Stimulated activated effector memory CD8-positive, alpha-beta T cell treated with anti-CD3 and anti-CD28 coated beads, Interleukin-12 subunit alpha, Interleukin-12 subunit beta, amount 100 ng/mL, for 72 hours (primary cell): ENCODE results near the gene SPSB2.
"Not testable (repeated sequence)": the region's sequence is repeated elsewhere in the genome, so short reads cannot be mapped to it uniquely, and the experiment has no call there.

ENCODE experiments used
- ATAC-seq: fragments of 150-1000 bp; cut with Tn5 transposase; 2 replicates; pipeline ENCODE4 v1.10.0; 2021
- DNase-seq, 2 donors: peaks; one replicate each; pipeline ENCODE4 v3.0.0; 2021 to 2022; ENCODE audit warnings: low spot score in 2 of 2
- H3K27ac Mint-ChIP-seq: one replicate; pipeline ENCODE4 v1.8.0; 2022; ENCODE audit warnings: mild to moderate bottlenecking, mixed read lengths
- H3K36me3 Mint-ChIP-seq: one replicate; pipeline ENCODE4 v1.8.0; 2022; ENCODE audit warnings: mild to moderate bottlenecking, mixed read lengths
- H3K4me1 Mint-ChIP-seq: one replicate; pipeline ENCODE4 v1.8.0; 2022; ENCODE audit warnings: mixed read lengths
- H3K4me3 Mint-ChIP-seq: one replicate; pipeline ENCODE4 v1.8.0; 2022; ENCODE audit warnings: mild to moderate bottlenecking, mixed read lengths
- H3K9me3 Mint-ChIP-seq: one replicate; pipeline ENCODE4 v1.8.0; 2022; ENCODE audit warnings: mixed read lengths

SPSB2 gene

GRCh38 chr12:6888360-6888759 lies 15.3 kb upstream of the SPSB2 start:
- no peak overlapping the region for H3K4me3 Mint-ChIP-seq
- H3K27ac Mint-ChIP-seq = no peak overlapping the region
- ATAC-seq (no peak), DNase-seq (no peak)
- H3K36me3 Mint-ChIP-seq = peaks cover 22% of the 10 kb centered on the region
- peaks cover 13% of the 10 kb centered on the region for H3K4me1 Mint-ChIP-seq
- no peaks in the 10 kb centered on the region for H3K9me3 Mint-ChIP-seq

GRCh38 chr12:6887460-6887859 lies 14.4 kb upstream of the SPSB2 start:
- no peak for DNase-seq
- Mint-ChIP-seq H3K4me3 (no peak overlapping the region), H3K9me3 (no peaks in the 10 kb centered on the region), H3K36me3 (peaks cover 32% of the 10 kb centered on the region), H3K27ac (no peak overlapping the region), H3K4me1 (peaks cover 13% of the 10 kb centered on the region)
- no peak for ATAC-seq

DNA sequence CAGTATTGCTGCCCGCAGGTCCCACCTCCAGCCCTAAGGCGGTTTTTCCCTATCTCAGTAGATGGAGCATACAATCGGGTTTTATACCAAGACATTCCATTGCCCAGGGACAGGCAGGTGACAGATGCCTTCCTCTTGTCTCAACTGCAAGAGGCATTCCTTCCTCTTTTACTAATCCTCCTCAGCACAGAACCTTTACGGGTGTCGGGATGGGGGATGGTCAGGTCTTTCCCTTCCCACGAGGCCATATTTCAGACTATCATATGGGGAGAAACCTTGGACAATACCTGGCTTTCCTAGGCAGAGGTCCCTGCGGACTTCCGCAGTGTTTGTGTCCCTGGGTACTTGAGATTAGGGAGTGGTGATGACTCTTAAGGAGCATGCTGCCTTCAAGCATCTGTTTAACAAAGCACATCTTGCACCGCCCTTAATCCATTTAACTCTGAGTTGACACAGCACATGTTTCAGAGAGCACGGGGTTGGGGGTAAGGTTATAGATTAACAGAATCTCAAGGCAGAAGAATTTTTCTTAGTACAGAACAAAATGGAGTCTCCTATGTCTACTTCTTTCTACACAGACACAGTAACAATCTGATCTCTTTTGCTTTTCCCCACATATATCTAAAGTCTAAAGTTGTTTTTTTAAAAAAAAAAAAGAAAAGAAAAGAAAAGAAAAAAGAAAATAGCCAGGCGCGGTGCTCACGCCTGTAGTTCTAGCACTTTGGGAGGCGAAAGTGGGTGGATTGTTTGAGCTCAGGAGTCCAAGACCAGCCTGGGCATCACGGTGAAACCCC lies 13.3 kb upstream of the SPSB2 start:
- peaks cover 35% of the 10 kb centered on the region for H3K36me3 Mint-ChIP-seq
- not testable (repeated sequence) for ATAC-seq, H3K27ac Mint-ChIP-seq

DNA sequence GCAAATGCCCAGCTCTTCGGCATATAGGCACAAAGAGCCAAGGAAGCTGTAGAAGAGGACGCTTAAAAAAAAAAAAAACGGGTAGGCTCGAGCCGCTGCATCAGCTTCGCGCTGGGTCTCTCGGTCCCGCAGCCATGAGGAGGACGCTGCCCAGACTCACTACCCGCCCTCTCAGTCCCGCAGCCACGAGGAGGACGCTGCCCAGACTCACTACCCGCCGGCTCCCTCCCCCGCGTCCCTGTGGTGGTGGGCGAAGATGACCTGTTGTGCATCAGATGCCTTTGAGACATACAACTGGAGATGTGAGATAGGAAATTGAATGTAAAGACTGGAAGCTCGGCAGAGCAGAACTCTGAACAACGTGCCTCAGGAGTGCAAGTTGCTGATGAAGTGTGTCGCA lies 11.4 kb upstream of the SPSB2 start:
- Mint-ChIP-seq H3K4me3 (no peak overlapping the region), H3K4me1 (no peaks in the 10 kb centered on the region), H3K36me3 (peaks cover 38% of the 10 kb centered on the region), H3K9me3 (no peaks in the 10 kb centered on the region), H3K27ac (no peak overlapping the region)
- DNase-seq = no peak
- no peak for ATAC-seq

More for the DNA sequence above, 13.3 kb upstream of the SPSB2 start:
- H3K4me1 Mint-ChIP-seq, H3K9me3 Mint-ChIP-seq, DNase-seq, H3K4me3 Mint-ChIP-seq: not testable (repeated sequence)

GRCh38 chr12:6883683-6884082 lies 10.6 kb upstream of the SPSB2 start:
- no peaks in the 10 kb centered on the region for H3K4me1 Mint-ChIP-seq
- H3K4me3 Mint-ChIP-seq = no peak overlapping the region
- no peaks in the 10 kb centered on the region for H3K9me3 Mint-ChIP-seq

DNA sequence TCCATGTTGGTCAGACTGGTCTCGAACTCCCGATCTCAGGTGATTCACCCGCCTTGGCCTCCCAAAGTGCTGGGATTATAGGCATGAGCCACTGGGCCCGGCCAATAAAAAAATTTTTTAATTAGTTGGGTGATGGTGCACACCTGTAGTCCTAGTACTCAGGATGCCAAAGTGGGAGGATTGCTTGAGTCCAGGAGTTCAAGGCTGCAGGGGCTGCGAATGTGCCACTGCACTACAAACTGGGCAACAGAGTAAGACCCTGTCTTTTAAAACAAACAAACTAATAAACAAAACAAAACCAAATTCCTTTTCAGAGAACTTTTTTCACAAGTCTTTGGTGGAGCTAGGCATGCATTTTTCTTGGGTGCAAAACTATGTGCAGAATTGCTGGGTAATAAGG lies 10.1 kb upstream of the SPSB2 start:
- Mint-ChIP-seq H3K36me3 (peaks cover 51% of the 10 kb centered on the region), H3K4me3 (no peak overlapping the region), H3K27ac (no peak overlapping the region), H3K4me1 (no peaks in the 10 kb centered on the region), H3K9me3 (no peaks in the 10 kb centered on the region)
- DNase-seq = no peak
- no peak for ATAC-seq

More at GRCh38 chr12:6883683-6884082, 10.6 kb upstream of the SPSB2 start:
- H3K36me3 Mint-ChIP-seq = peaks cover 46% of the 10 kb centered on the region
- no peak for DNase-seq
- peak; percentile 5 for ATAC-seq
- no peak overlapping the region for H3K27ac Mint-ChIP-seq

GRCh38 chr12:6879824-6880223 lies 6.7 kb upstream of the SPSB2 start:
- not testable (repeated sequence) for DNase-seq, ATAC-seq, H3K9me3 Mint-ChIP-seq, H3K4me1 Mint-ChIP-seq, H3K4me3 Mint-ChIP-seq, H3K27ac Mint-ChIP-seq
- H3K36me3 Mint-ChIP-seq = peaks cover 77% of the 10 kb centered on the region

DNA sequence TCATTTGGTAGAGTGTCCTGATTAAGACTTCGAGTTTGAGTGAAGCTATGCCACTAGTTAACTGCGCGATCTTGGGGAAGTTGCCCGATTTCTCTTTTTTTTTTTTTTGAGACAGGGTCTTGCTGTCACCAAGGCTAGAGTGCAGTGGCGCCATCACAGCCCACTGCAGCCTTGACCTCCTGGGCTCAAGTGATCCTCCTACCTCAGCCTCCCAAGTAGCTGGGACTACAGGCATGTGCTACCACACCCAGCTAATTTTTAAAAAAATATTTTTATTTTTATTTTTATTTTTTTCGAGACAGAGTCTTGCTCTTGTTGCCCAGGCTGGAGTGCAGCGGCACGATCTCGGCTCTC lies 889 bp upstream of the SPSB2 start:
- peaks cover 47% of the 10 kb centered on the region for H3K4me1 Mint-ChIP-seq
- H3K36me3 Mint-ChIP-seq = peaks cover 100% of the 10 kb centered on the region
- not testable (repeated sequence) for H3K9me3 Mint-ChIP-seq, DNase-seq, ATAC-seq
- peak overlapping the region; percentile 98 for H3K27ac Mint-ChIP-seq
- peak overlapping the region; percentile 91 for H3K4me3 Mint-ChIP-seq

- peak overlapping the region; percentile 91 for H3K4me3 Mint-ChIP-seq
These were observed 742 bp downstream of the SPSB2 start for GRCh38 chr12:6872073-6873048.

DNA sequence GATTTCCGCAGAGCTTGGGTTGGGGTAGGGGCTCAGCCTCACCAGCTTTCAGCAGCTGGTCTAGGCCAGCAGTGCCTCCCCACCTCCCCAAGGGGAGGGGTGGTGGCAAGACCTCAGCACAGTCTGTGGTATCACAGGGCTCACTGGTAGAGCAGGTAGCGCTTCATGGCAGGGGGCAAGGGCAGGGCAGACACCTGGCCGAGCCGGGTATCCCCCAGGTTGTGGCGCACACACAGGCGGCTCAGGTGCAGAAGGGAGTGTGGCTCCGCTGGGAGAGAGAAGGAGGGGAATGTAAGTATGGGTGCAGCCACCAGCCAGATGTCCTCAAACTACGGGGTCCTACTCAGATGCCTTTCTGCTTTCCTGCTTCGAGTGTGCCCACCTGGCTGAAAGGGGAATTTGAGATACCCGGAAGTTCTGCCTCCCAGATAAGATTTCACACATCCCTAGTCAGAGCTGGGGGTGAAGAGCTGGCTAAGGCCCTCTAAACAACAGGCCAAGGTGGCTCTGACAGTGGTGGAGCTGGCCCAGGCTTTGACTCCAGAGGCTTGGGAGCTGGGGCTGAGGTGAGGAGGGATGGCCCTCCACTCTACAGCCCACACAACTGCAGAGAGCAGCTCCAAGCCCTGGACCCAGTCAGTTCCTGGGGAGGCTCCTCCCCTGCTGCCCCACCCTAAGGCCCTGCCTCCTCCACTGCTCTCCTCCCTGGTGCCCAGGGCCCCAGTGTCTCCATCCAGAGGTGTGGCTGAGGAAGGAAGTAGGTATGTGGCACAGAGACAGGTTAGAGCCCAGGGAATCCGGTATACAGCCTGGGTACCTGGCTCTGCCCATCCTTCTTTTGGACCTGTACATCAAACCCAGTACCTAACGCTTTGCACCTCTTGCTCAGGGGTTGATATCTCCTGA lies 1.8 kb downstream of the SPSB2 start:
- DNase-seq (peak in 1 of 2 donors; percentile 67), ATAC-seq (peak; percentile 17)
- Mint-ChIP-seq H3K36me3 (peaks cover 100% of the 10 kb centered on the region), H3K9me3 (no peaks in the 10 kb centered on the region), H3K4me1 (peaks cover 61% of the 10 kb centered on the region), H3K27ac (peak overlapping the region; percentile 98), H3K4me3 (peak overlapping the region; percentile 91)

More at GRCh38 chr12:6872073-6873048, 742 bp downstream of the SPSB2 start:
- Mint-ChIP-seq H3K27ac (peak overlapping the region; percentile 98), H3K9me3 (no peaks in the 10 kb centered on the region), H3K4me1 (peaks cover 58% of the 10 kb centered on the region), H3K36me3 (peaks cover 100% of the 10 kb centered on the region)
- ATAC-seq (peak; percentile 47), DNase-seq (peak; percentile 95 to 96)

- Mint-ChIP-seq H3K4me3 (peak overlapping the region; percentile 91), H3K4me1 (peaks cover 61% of the 10 kb centered on the region), H3K27ac (peak overlapping the region; percentile 98), H3K36me3 (peaks cover 100% of the 10 kb centered on the region)
- ATAC-seq, DNase-seq, H3K9me3 Mint-ChIP-seq: not testable (repeated sequence)
These were observed 2.8 kb downstream of the SPSB2 start for GRCh38 chr12:6870304-6870703.

- Mint-ChIP-seq H3K27ac (peak overlapping the region; percentile 98), H3K9me3 (no peaks in the 10 kb centered on the region), H3K36me3 (peaks cover 100% of the 10 kb centered on the region), H3K4me1 (peaks cover 61% of the 10 kb centered on the region), H3K4me3 (peak overlapping the region; percentile 91)
- ATAC-seq = no peak
- peak; percentile 73 to 91 for DNase-seq
These were observed 3.8 kb downstream of the SPSB2 start for GRCh38 chr12:6869049-6870021.

DNA sequence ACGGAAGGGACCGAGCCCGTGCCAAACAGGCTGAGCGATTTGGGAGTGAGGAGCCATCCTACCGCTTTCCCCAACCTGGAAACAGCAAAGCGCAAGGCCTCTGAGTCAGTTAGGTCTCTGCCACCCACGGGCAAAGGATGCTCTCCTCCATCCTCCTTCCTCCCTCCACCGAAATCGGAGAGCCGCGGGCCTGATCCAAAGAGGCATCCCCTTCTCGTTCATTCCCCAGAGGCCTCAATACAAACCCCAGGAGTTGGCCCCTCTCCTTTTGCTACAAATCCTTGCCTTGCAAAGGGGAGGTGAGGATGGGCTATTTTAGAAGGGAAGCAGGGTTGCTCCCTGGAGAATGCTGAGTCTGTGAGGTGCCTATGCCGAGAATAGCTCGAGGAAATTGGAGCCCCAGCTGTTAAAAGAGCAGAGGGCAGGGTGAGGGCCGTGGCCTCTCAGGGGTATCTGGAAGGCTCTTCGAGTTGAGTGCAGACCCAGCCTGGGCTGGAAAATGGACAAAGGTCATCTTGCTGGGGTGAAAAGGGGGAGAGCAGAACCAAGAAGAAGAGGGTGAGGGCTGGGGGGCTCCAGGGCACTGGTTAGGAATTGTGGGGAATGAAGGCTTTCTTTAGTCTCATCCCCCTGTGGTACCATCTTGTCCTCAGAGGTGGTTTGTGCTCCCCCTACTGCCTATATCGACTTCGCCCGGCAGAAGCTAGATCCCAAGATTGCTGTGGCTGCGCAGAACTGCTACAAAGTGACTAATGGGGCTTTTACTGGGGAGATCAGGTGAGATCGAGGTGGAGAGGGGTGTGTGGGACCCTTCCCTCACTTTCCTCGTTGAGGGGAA lies 4.7 kb downstream of the SPSB2 start:
- Mint-ChIP-seq H3K4me3 (peak overlapping the region; percentile 91), H3K27ac (peak overlapping the region; percentile 98), H3K9me3 (no peaks in the 10 kb centered on the region), H3K4me1 (peaks cover 56% of the 10 kb centered on the region), H3K36me3 (peaks cover 100% of the 10 kb centered on the region)
- DNase-seq (no peak), ATAC-seq (peak; percentile 0)
